Fibroblast of lung (primary cell): Measurements from ENCODE around the gene PDLIM5.

ENCODE experiments used
- EZH2 ChIP-seq: IDR thresholded peaks from 2 replicates; pipeline ENCODE4 v1.5.1; 2012; ENCODE audit warnings: low read length, control low read depth, mild to moderate bottlenecking; ENCODE audit errors: missing control alignments
- TF ChIP-seq, protein P1 (sequence below), 2 donors: IDR thresholded peaks in 1 of 2; conservative IDR thresholded peaks in 1 of 2; 1 replicate in 1 of 2; 2 replicates in 1 of 2; pipeline ENCODE4 v1.5.1; 2011 to 2012; ENCODE audit warnings: low read length in 2 of 2, control low read depth in 1 of 2, inconsistent platforms in 1 of 2, low read depth in 1 of 2, mild to moderate bottlenecking in 1 of 2

DNA sequence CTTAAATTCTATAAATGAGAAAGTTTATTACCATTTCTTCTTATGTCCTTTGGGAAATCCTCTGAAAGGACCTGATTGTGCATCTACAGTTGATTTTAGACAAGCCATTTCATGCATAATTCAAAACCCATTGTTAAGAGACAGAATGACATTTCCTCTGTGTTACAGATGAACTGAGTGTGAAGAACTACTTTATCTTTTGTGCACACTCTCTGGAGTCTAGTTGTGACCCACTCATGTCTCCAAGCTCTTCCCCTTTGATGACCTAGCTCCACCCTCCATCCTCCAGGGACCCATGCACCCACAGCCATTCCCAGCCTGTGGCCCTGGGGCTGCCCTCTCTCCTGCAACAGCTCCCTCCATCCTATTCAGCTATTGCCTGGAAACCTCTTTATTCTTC, 248.6 kb downstream of the PDLIM5 start:
- TF ChIP-seq, protein P1, sequence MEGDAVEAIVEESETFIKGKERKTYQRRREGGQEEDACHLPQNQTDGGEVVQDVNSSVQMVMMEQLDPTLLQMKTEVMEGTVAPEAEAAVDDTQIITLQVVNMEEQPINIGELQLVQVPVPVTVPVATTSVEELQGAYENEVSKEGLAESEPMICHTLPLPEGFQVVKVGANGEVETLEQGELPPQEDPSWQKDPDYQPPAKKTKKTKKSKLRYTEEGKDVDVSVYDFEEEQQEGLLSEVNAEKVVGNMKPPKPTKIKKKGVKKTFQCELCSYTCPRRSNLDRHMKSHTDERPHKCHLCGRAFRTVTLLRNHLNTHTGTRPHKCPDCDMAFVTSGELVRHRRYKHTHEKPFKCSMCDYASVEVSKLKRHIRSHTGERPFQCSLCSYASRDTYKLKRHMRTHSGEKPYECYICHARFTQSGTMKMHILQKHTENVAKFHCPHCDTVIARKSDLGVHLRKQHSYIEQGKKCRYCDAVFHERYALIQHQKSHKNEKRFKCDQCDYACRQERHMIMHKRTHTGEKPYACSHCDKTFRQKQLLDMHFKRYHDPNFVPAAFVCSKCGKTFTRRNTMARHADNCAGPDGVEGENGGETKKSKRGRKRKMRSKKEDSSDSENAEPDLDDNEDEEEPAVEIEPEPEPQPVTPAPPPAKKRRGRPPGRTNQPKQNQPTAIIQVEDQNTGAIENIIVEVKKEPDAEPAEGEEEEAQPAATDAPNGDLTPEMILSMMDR (conservative IDR thresholded peaks at IDR 0.05 in 1 of 2, IDR thresholded peaks at IDR 0.05 in 1 of 2; ENCODE audit: low read depth in 1 of 2, low read length in 2 of 2) = no peak
- TF ChIP-seq EZH2 = no peak
